BJ (cell line): ENCODE measurements around the gene CARMIL1. TPM values are rescaled to one million over a fixed set of nuclear protein-coding genes. Genes with fewer than 3 reads are reported as not detected.

ENCODE experiments used
- CTCF ChIA-PET: fragments of 350-600 bp; formaldehyde crosslinking; extraction: SDS; loops from one replicate; lab custom pipeline; 2021; ENCODE audit warnings: antibody characterized with exemption, inconsistent platforms; lab: Yijun Ruan, JAX
- POLR2A ChIA-PET: fragments of 300-600 bp; sonication (Branson Sonifier 250); formaldehyde crosslinking; extraction: SDS; loops from one replicate; lab custom pipeline; 2021; ENCODE audit warnings: antibody characterized with exemption; lab: Charles Lee
- DNase-seq: peaks from one replicate; pipeline ENCODE4 v3.0.0-alpha.2; 2011; ENCODE audit warnings: low read depth
- H3K27me3 ChIP-seq: 2 replicates; pipeline ENCODE4 v1.6.0; 2011; ENCODE audit warnings: low read length; ENCODE audit not compliant: control insufficient read depth, insufficient read depth
- H3K36me3 ChIP-seq: 2 replicates; pipeline ENCODE4 v1.5.1; 2011; ENCODE audit warnings: low read length; ENCODE audit not compliant: control insufficient read depth, insufficient read depth
- H3K4me3 ChIP-seq: 2 replicates; pipeline ENCODE4 v1.5.1; 2011; ENCODE audit warnings: low read depth, mild to moderate bottlenecking, control low read depth, low read length
- polyA plus RNA-seq: library from polyadenylated mRNA; depleted of rRNA; stranded (reverse); fragments of >200 nt; gene quantifications from 2 replicates; pipeline ENCODE4 v1.2.3, GENCODE V29; 2011
- TF ChIP-seq, protein P1 (sequence below): IDR thresholded peaks from 2 replicates; pipeline ENCODE4 v1.5.1; 2011; ENCODE audit warnings: low read depth, mild to moderate bottlenecking, control low read depth, inconsistent platforms, low read length, moderate library complexity; ENCODE audit not compliant: insufficient read depth

Gene CARMIL1
- polyA plus RNA-seq, 1 experiment, result 3.7 TPM

DNA sequence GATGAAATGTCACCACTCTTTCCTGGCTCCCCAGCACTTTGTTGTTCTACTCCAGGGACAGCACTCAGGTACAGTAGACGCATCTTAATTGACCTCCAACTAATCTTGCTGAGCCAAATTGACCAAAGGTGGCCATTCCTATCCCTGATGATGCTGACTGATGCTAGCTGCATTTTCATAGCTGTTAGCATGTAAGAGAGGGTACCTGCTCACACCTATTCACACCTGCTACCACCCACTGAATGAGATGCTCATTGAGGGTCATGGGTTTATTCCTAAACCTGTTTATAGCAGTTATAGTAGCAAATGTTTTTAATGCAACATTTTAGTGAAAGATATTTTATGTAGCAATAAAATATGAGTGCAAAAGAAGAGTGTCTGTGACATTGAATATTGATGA, 145.1 kb downstream of the CARMIL1 start:
- Histone ChIP-seq H3K4me3 (no peak overlapping the region), H3K36me3 (no peaks in the 10 kb centered on the region), H3K27me3 (no peaks in the 10 kb centered on the region)
- no peak for DNase-seq
- TF ChIP-seq, protein P1, sequence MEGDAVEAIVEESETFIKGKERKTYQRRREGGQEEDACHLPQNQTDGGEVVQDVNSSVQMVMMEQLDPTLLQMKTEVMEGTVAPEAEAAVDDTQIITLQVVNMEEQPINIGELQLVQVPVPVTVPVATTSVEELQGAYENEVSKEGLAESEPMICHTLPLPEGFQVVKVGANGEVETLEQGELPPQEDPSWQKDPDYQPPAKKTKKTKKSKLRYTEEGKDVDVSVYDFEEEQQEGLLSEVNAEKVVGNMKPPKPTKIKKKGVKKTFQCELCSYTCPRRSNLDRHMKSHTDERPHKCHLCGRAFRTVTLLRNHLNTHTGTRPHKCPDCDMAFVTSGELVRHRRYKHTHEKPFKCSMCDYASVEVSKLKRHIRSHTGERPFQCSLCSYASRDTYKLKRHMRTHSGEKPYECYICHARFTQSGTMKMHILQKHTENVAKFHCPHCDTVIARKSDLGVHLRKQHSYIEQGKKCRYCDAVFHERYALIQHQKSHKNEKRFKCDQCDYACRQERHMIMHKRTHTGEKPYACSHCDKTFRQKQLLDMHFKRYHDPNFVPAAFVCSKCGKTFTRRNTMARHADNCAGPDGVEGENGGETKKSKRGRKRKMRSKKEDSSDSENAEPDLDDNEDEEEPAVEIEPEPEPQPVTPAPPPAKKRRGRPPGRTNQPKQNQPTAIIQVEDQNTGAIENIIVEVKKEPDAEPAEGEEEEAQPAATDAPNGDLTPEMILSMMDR, result no peak
- POLR2A ChIA-PET, result no interaction called here
- CTCF ChIA-PET, result interaction anchor here (1.7 kb wide), 1 partner anchor 11 kb away, joined by 4 read pairs; no protein-coding TSS in a partner anchor

GRCh38 chr6:25427549-25427948, 148.4 kb downstream of the CARMIL1 start:
- Histone ChIP-seq H3K4me3 (no peak overlapping the region), H3K36me3 (no peaks in the 10 kb centered on the region), H3K27me3 (no peaks in the 10 kb centered on the region)
- POLR2A ChIA-PET, result no interaction called here
- CTCF ChIA-PET, result no interaction called here
- TF ChIP-seq, protein P1, result no peak
- DNase-seq, result no peak

- POLR2A ChIA-PET, result interaction anchor here (0.6 kb wide), 2 partner anchors 25 to 54 kb away, joined by 3 to 6 read pairs; no protein-coding TSS in a partner anchor
- H3K4me3 ChIP-seq, result no peak overlapping the region
- no peak for DNase-seq
Observed at GRCh38 chr6:25428758-25429317, 149.7 kb downstream of the CARMIL1 start.

DNA sequence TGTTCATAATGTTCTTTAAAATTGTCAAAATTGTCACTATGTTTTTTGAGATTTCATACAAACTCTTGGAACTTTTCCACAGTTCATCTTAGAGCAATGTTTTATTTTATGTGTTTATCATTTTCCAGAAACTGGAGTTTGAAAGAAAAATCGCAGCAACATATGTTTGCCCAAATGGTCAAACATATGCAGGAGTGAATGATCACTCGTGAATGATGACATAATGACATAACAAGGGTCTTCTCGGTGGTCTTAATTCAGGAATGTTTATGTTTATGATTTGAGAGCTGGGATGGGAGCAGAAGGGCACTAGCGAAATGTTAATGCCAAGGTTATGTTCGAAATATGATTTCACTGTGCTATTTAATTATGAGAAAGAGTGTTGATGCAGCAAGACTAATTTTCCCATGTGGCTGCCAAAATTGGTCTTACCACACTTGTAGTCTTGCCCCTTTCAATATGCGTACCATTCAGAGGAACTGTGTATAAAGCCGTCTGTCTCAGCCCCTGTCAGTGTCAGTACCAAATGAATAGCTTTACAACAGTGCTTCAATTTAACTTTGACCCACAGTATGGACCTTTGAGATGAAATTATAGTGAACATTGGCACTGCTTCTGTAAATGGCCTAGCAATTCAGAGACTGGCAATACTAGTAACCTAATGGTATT, 152.3 kb downstream of the CARMIL1 start:
- TF ChIP-seq, protein P1, result no peak
- no peak for DNase-seq
- Histone ChIP-seq H3K27me3 (no peaks in the 10 kb centered on the region), H3K4me3 (no peak overlapping the region), H3K36me3 (no peaks in the 10 kb centered on the region; the same call in 1 of the 2 replicates)
- POLR2A ChIA-PET, result no interaction called here
- CTCF ChIA-PET, result interaction anchor here (1.4 kb wide), 1 partner anchor 69 kb away, joined by 4 read pairs; no protein-coding TSS in a partner anchor

More at GRCh38 chr6:25428758-25429317, 149.7 kb downstream of the CARMIL1 start:
- CTCF ChIA-PET, result no interaction called here
- no peaks in the 10 kb centered on the region for H3K36me3 ChIP-seq
- TF ChIP-seq, protein P1, result no peak
- H3K27me3 ChIP-seq, result no peaks in the 10 kb centered on the region

GRCh38 chr6:25431975-25432307, 152.8 kb downstream of the CARMIL1 start:
- TF ChIP-seq, protein P1, result no peak
- H3K27me3 ChIP-seq, result no peaks in the 10 kb centered on the region
- peaks cover 2% of the 10 kb centered on the region; the same call in 1 of the 2 replicates for H3K36me3 ChIP-seq
- POLR2A ChIA-PET, result no interaction called here
- H3K4me3 ChIP-seq, result no peak overlapping the region
- CTCF ChIA-PET, result interaction anchor here (1.4 kb wide), 1 partner anchor 69 kb away, joined by 4 read pairs; no protein-coding TSS in a partner anchor
- no peak for DNase-seq
